HG03521 (cell line): ENCODE data around the gene STX12.
"Not testable (repeated sequence)": the region's sequence is repeated elsewhere in the genome, so short reads cannot be mapped to it uniquely, and the experiment has no call there.

ENCODE experiments used
- ATAC-seq: cut with Tn5 transposase; IDR thresholded peaks from one replicate; pipeline ENCODE4 v1.9.1; 2021; ENCODE audit warnings: mild to moderate bottlenecking, moderate library complexity; ENCODE audit not compliant: unreplicated experiment

The STX12 gene

DNA sequence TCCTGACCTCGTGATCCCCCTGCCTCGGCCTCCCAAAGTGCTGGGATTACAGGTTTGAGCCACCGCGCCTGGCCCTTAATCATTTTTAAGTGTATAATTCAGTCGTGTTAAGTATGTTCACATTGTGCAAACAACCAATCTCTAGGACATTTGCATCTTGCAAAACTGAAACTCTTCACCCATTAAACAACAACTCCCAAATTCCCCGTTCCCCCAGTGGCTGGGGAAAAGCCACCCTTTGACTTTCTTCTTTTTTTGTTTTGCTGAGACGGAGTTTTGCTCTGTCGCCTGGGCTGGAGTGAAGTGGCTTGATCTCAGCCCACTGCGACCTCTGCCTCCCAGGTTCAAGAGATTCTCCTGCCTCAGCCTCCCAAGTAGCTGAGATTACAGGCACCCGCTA lies 92.8 kb downstream of the STX12 start:
- no peak for ATAC-seq

DNA sequence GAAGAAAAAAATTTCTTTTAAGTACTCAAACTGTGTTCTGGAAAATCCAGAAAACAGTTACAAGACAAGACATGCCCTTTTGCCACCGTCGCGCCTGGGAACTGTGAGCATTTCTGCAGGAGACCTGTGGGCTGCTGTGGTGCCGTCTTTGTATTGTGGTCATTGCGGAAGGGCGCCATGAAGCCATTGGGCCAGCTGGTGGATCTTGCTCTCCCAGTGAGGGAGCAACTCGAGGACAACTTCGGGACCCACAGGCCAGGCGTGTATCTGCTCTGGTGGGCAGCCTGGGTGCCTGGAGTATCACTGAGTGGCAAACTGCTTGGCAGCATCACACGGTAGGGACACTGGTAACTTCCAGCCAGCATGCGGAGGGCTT lies 95.5 kb downstream of the STX12 start:
- no peak for ATAC-seq

DNA sequence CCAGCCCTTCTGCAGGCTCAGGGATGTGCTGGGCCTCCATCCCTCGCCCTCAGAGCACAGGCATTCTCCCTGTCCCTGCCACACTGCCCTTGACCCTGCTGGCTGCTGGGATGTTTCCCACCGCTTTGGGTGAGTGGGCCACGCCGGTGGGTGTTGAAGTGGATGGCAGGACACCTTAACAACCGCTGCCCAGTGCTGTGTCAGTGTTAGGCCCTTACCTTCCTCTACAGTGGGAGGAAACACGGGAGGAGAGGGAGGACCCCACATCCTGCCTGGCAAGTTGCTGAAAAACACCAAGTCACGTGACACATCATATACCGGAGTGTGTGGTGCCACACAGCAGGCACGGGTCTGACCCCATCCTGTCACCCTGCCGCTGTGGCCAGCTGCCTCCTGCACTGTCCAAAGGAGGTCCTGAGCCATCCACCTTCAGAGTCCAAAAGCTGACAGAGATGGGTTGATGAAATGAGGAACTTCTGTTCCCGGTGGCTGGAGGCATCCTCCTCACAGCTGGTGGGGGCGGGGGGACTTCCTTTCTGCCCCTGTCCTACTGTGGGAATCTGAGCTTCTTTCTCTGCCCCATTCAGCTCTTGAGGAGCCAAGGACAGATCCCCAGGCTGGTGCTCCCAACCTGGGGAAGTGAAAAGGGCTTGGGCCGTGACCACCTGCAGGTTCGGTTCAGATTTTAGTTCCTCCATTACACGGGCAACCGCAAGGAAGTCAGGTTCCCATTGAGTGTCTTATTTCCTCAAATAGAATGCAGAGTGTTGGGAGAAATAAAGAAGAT lies 96.1 kb downstream of the STX12 start:
- ATAC-seq = no peak

DNA sequence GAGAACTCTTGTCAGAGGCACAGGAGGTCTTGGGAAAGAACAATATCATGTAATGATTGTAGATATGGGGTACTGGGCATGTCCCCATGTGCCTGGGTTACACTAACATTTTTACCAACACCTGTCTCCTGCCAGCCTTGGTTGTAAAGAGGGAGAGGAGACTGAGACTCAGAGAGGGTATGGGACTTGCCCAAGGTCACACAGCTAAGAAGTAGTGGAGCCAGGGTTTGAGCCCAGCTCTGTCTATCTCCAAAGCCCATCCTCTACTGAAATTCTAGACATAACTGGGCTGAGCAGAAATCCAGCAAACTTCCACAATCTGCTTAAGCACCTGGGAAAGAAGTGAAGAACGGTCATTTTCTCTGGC lies 96.7 kb downstream of the STX12 start:
- ATAC-seq = no peak

DNA sequence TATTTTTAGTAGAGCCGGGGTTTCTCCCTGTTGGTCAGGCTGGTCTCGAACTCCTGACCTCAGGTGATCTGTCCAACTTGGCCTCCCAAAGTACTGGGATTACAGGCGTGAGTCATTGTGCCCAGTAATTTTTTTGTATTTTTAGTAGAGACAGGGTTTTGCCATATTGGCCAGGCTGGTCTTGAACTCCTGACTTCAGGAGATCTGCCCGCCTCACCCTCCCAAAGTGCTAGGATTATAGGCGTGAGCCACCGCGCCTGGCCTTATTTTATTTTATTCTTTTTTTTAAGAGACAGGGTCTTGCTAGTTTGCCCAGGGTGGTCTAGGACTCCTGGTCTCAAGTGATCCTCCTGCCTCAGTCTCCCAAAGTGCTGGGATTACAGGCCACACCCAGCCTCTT lies 98.1 kb downstream of the STX12 start:
- ATAC-seq = not testable (repeated sequence)

DNA sequence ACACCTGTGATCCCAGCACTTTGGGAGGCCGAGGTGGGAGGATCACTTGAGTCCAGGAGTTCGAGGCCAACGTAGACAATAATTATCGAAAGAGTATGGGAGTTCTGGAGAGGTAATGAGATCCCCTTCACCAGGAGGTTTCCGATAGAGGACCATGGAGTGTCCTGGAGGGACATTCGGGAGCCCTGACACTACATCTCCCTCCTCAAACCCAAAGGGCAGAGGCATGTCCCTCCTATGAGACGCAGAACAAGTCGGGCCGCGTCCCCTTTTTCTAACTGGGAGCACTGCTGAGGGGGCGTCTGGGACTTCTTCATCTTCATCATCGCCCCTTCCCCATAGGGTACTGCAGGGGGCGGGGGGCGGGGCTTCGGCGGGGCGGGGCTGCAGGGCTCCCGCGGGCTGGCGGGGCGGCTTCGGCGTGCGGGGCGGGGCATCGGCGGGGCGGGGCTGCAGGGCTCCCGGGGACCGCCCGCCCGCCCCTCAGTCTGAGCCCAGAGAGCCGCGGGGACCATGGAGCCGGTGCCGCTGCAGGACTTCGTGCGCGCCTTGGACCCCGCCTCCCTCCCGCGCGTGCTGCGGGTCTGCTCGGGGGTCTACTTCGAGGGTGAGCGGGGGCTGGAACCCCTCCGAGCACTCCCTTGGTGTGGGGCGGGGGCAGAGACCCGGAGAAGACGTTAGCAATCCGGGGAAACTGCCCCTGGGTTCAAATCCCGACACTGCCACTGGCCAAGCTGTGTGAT lies 99.2 kb downstream of the STX12 start, which contains the start of gene THEMIS2:
THEMIS2 (plus strand) TSS at position 486 of the 743 bp plus-strand sequence; CDS start at position 514, 28 bp downstream.
- ATAC-seq = no peak

DNA sequence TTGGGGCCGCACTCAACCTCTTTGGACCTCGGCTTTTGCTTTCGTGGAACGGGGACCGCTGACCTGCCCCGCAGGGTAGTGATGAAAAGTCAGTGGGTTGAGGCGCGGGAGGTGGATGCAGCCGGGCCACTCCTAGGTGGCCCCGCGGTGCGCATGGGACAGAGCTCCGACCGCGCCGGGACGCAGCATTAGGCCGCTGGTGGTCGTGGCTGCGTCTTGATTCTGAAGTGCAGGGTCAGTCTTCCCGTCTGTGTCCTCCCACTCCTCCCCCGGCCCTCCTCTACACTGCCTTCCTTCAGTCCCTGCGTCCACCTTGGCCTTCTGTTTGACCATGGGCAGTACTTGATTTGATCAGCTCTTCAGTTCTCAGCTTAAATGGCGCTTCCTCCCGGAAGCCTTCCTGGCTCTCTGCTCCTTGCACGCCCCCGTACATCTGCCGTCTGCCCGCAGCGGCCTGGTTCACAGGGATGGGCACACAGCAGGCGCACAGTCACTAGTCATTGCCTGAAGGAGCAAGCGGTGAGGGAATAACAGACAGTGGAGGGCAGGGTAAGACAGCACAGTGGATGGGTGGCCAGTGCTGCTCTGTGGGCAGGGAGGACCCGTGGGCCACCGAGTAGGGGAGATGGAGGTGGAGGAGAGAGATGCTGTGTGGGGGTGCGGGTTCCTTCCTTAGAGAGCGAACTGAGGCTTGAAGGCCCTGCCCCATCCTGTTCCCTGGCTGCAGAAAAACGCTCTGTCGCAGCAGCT lies 100.0 kb downstream of the STX12 start:
- ATAC-seq = no peak

DNA sequence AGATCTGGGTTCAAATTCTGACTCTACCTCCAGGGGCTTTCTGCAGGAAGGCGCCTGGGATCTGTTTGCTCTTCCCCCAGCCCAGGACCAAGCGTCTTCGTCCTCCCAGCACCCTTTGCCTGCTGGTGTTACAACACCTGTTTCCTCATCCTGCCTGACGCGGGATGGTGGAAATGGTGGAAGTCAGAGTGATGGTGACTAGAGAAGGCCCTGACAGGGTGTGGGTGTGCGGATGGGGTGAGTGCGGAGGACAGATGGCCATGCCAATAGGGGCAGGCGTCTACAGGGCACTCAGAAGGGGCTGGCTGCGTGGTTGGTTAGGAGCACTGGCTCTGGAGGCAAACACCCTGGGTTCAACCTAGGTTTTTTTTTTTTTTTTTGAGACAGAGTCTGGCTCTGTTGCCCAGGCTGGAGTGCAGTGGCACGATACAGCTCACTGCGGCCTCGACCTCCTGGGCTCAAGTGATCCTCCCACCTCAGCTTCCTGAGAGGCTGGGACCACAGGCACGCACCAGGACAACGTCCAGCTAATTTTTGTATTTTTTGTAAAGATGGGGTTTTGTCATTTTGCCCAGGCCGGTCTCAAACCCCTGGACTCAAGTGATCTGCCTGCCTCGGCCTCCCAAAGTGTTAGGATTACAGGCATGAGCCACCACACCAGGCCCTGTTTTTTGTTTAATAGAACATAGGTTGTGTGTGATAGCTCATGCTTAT lies 100.8 kb downstream of the STX12 start:
- ATAC-seq = no peak
